Vagina (tissue), 2 donors: ENCODE results near the gene ZNF415. TPM values are rescaled to one million over a fixed set of nuclear protein-coding genes. Genes with fewer than 3 reads are reported as not detected.

Source experiments
- DNase-seq, 2 donors: peaks; one replicate each; pipeline ENCODE4 v3.0.0-alpha.2; 2017; ENCODE audit errors: extremely low spot score in 2 of 2
- H3K27ac ChIP-seq: fragments of 200-600 bp; sonication (generic); one replicate; pipeline ENCODE4 v1.5.1; 2019
- H3K27me3 ChIP-seq: fragments of 200-600 bp; sonication (generic); one replicate; pipeline ENCODE4 v1.5.1; 2019
- H3K36me3 ChIP-seq, 2 donors: fragments of 200-600 bp; sonication (generic); one replicate each; pipeline ENCODE4 v1.5.1; 2017 to 2019
- H3K4me1 ChIP-seq: fragments of 200-600 bp; sonication (generic); one replicate; pipeline ENCODE4 v1.5.1; 2019
- H3K4me3 ChIP-seq, 2 donors: fragments of 200-600 bp; sonication (generic); 1 replicate in 1 of 2; 2 replicates in 1 of 2; pipeline ENCODE4 v1.5.1; 2016 to 2019
- H3K9me3 ChIP-seq: fragments of 200-600 bp; sonication (generic); one replicate; pipeline ENCODE4 v1.5.1; 2019
- CTCF ChIP-seq, 3 experiments: fragments of 450-650 bp in 2 of 3; fragments of 200-600 bp in 1 of 3; sonication (generic) in 1 of 3; IDR thresholded peaks; one replicate each; pipeline ENCODE4 v1.5.1; 2017 to 2019; ENCODE audit warnings: antibody characterized with exemption in 3 of 3, mild to moderate bottlenecking in 2 of 3, moderate library complexity in 2 of 3
- POLR2A ChIP-seq, 2 donors: fragments of 450-650 bp; IDR thresholded peaks; one replicate each; pipeline ENCODE4 v1.6.1; 2017; ENCODE audit warnings: antibody characterized with exemption in 2 of 2, mild to moderate bottlenecking in 2 of 2, moderate library complexity in 2 of 2
- POLR2AphosphoS5 ChIP-seq, 2 donors: sonication (generic); formaldehyde crosslinking; IDR thresholded peaks; one replicate each; pipeline ENCODE4 v1.9.0; 2017; ENCODE audit warnings: antibody characterized with exemption in 2 of 2, mild to moderate bottlenecking in 2 of 2, low read depth in 1 of 2; ENCODE audit not compliant: insufficient read depth in 1 of 2
- intact Hi-C: fragments of 100-400 bp; cut with DNase I; formaldehyde crosslinking; loops from one replicate; pipeline ENCODE4 v1.15.1; 2023
- total RNA-seq: library from RNA; depleted of rRNA; stranded (reverse); fragments of >200 nt; gene quantifications from one replicate; pipeline ENCODE4 v1.2.3, GENCODE V29; 2016

Gene ZNF415
- total RNA-seq, 1 donor from 2014 or later = 6.6 TPM

GRCh38 chr19:53076984-53077383 is 55.7 kb downstream of the ZNF415 start:
- H3K4me1 ChIP-seq = no peaks in the 10 kb centered on the region
- intact Hi-C loops = no loop called here
- H3K27me3 ChIP-seq = no peaks in the 10 kb centered on the region
- H3K27ac ChIP-seq = no peak overlapping the region
- H3K36me3 ChIP-seq = peaks cover 8 to 55% of the 10 kb centered on the region in 2 donors
- H3K4me3 ChIP-seq = no peak overlapping the region
- no peaks in the 10 kb centered on the region for H3K9me3 ChIP-seq
- no peak for DNase-seq
- no peak for TF ChIP-seq POLR2AphosphoS5 (IDR thresholded peaks at IDR 0.05; ENCODE audit: insufficient read depth in 1 of 2, low read depth in 1 of 2)
- TF ChIP-seq CTCF (IDR thresholded peaks at IDR 0.05) = peak in 1 of 3 experiments; percentile 12

- intact Hi-C loops = no loop called here
- no peak for DNase-seq
- Histone ChIP-seq H3K4me3 (no peak overlapping the region), H3K27ac (no peak overlapping the region), H3K4me1 (no peaks in the 10 kb centered on the region), H3K36me3 (peaks cover 3 to 73% of the 10 kb centered on the region in 2 donors), H3K9me3 (peaks cover 34% of the 10 kb centered on the region), H3K27me3 (no peaks in the 10 kb centered on the region)
- TF ChIP-seq POLR2A (IDR thresholded peaks at IDR 0.05) (no peak), CTCF (IDR thresholded peaks at IDR 0.05) (no peak), POLR2AphosphoS5 (IDR thresholded peaks at IDR 0.05; ENCODE audit: insufficient read depth in 1 of 2, low read depth in 1 of 2) (no peak)
Observed at GRCh38 chr19:53068834-53069233, 63.9 kb downstream of the ZNF415 start.

GRCh38 chr19:53068199-53068598 is 64.5 kb downstream of the ZNF415 start:
- no peaks in the 10 kb centered on the region for H3K27me3 ChIP-seq
- H3K4me3 ChIP-seq = no peak overlapping the region
- peaks cover 34% of the 10 kb centered on the region for H3K9me3 ChIP-seq
- DNase-seq = no peak
- intact Hi-C loops = no loop called here
- H3K36me3 ChIP-seq = peaks cover under 1 to 66% of the 10 kb centered on the region in 2 donors
- H3K4me1 ChIP-seq = no peaks in the 10 kb centered on the region
- TF ChIP-seq POLR2AphosphoS5 (IDR thresholded peaks at IDR 0.05; ENCODE audit: insufficient read depth in 1 of 2, low read depth in 1 of 2) (no peak), POLR2A (IDR thresholded peaks at IDR 0.05) (no peak), CTCF (IDR thresholded peaks at IDR 0.05) (no peak)
- H3K27ac ChIP-seq = no peak overlapping the region

- H3K4me3 ChIP-seq = peak overlapping the region; percentile 2 to 14
- DNase-seq = no peak
- TF ChIP-seq POLR2A (IDR thresholded peaks at IDR 0.05) = no peak
- no peaks in the 10 kb centered on the region for H3K36me3 ChIP-seq
- H3K27me3 ChIP-seq = no peaks in the 10 kb centered on the region
- H3K27ac ChIP-seq = no peak overlapping the region
- H3K9me3 ChIP-seq = peaks cover 4% of the 10 kb centered on the region
- H3K4me1 ChIP-seq = no peaks in the 10 kb centered on the region
- intact Hi-C loops = no loop called here
Observed at GRCh38 chr19:53057904-53058580, 74.7 kb downstream of the ZNF415 start.

Other genes with a start within 250 kb of the ZNF415 start
- 6.4 TPM for gene ZNF320, start 235.3 kb downstream of the ZNF415 start, total RNA-seq
- 3.7 TPM for gene ZNF888, start 209.5 kb downstream of the ZNF415 start, total RNA-seq
- gene ZNF816, start 170.0 kb downstream of the ZNF415 start, total RNA-seq = 9.6 TPM
- gene ERVV-1, start 119.0 kb downstream of the ZNF415 start, total RNA-seq = not detected
- gene ERVV-2, start 88.2 kb downstream of the ZNF415 start, total RNA-seq = not detected
- gene ZNF160, start 29.5 kb downstream of the ZNF415 start, total RNA-seq = 41.7 TPM
- gene ZNF347, start 26.1 kb upstream of the ZNF415 start, total RNA-seq = 11.8 TPM
- 1.5 TPM for gene ZNF665, start 60.4 kb upstream of the ZNF415 start, total RNA-seq
- gene ZNF677, start 122.0 kb upstream of the ZNF415 start, total RNA-seq = 5.9 TPM
- not detected for gene VN1R2, start 125.4 kb upstream of the ZNF415 start, total RNA-seq
- gene VN1R4, start 134.8 kb upstream of the ZNF415 start, total RNA-seq = not detected
- gene ZNF845, start 200.8 kb upstream of the ZNF415 start, total RNA-seq = 5.2 TPM
- gene ZNF525, start 232.8 kb upstream of the ZNF415 start, total RNA-seq = 6.4 TPM